H9 (cell line): Measurements from ENCODE around the gene PRR9. TPM values are rescaled to one million over a fixed set of nuclear protein-coding genes. Genes with fewer than 3 reads are reported as not detected.
A peak's percentile ranks its signal among the peaks of the same experiment; 100 is the strongest.

Experiments
- DNase-seq: peaks from one replicate; pipeline ENCODE4 v3.0.0-alpha.2; 2017
- H2AFZ ChIP-seq: one replicate; pipeline ENCODE4 v1.6.1; 2013; ENCODE audit warnings: mild to moderate bottlenecking, low read length, control low read depth, moderate library complexity
- H2AK5ac ChIP-seq: 2 replicates; pipeline ENCODE4 v1.6.1; 2013; ENCODE audit warnings: low read length, control low read depth, mixed read lengths; ENCODE audit not compliant: insufficient read length
- H2BK120ac ChIP-seq: one replicate; pipeline ENCODE4 v1.6.1; 2013; ENCODE audit warnings: low read depth, mild to moderate bottlenecking, low read length, control low read depth, inconsistent platforms; ENCODE audit not compliant: poor library complexity, severe bottlenecking
- H2BK12ac ChIP-seq: 2 replicates; pipeline ENCODE4 v1.6.1; 2013; ENCODE audit warnings: low read length, control low read depth, mixed read lengths, low read depth; ENCODE audit not compliant: insufficient read length
- H2BK15ac ChIP-seq: 2 replicates; pipeline ENCODE4 v1.6.1; 2013; ENCODE audit warnings: low read depth, low read length, control low read depth
- H2BK20ac ChIP-seq: one replicate; pipeline ENCODE4 v1.6.1; 2013; ENCODE audit warnings: low read depth, mild to moderate bottlenecking, low read length, control low read depth, inconsistent platforms; ENCODE audit not compliant: poor library complexity, severe bottlenecking
- H2BK5ac ChIP-seq: 2 replicates; pipeline ENCODE4 v1.6.1; 2013; ENCODE audit warnings: low read length, control low read depth, mixed read lengths; ENCODE audit not compliant: insufficient read length
- H3K14ac ChIP-seq: 2 replicates; pipeline ENCODE4 v1.6.1; 2013; ENCODE audit warnings: low read length, control low read depth; ENCODE audit not compliant: insufficient read depth
- H3K18ac ChIP-seq: 2 replicates; pipeline ENCODE4 v1.6.1; 2013; ENCODE audit warnings: low read depth, mild to moderate bottlenecking, mixed read lengths, low read length, control low read depth; ENCODE audit not compliant: insufficient read length
- H3K23ac ChIP-seq: 2 replicates; pipeline ENCODE4 v1.6.1; 2013; ENCODE audit warnings: low read length, control low read depth, mixed read lengths, low read depth; ENCODE audit not compliant: insufficient read length
- H3K23me2 ChIP-seq: 2 replicates; pipeline ENCODE4 v1.6.1; 2013; ENCODE audit warnings: low read depth, mild to moderate bottlenecking, mixed read lengths, low read length, control low read depth; ENCODE audit not compliant: insufficient read length, poor library complexity, severe bottlenecking
- H3K27ac ChIP-seq: 2 replicates; pipeline ENCODE4 v1.5.1; 2013; ENCODE audit warnings: low read length, control low read depth, mixed read lengths, low read depth; ENCODE audit not compliant: insufficient read length
- H3K27me3 ChIP-seq: 2 replicates; pipeline ENCODE4 v1.6.1; 2013; ENCODE audit warnings: low read length, control low read depth, inconsistent platforms; ENCODE audit not compliant: insufficient read depth
- H3K4ac ChIP-seq: 2 replicates; pipeline ENCODE4 v1.6.1; 2013; ENCODE audit warnings: low read depth, mild to moderate bottlenecking, control low read depth, inconsistent platforms, low read length, moderate library complexity
- H3K4me1 ChIP-seq: 2 replicates; pipeline ENCODE4 v1.6.1; 2013; ENCODE audit warnings: low read length, control low read depth, inconsistent platforms; ENCODE audit not compliant: insufficient read depth
- H3K4me2 ChIP-seq: 2 replicates; pipeline ENCODE4 v1.6.1; 2013; ENCODE audit warnings: low read length, control low read depth, mixed read lengths; ENCODE audit not compliant: insufficient read length, insufficient read depth
- H3K56ac ChIP-seq: 2 replicates; pipeline ENCODE4 v1.6.1; 2013; ENCODE audit warnings: low read depth, mild to moderate bottlenecking, mixed read lengths, low read length, control low read depth; ENCODE audit not compliant: insufficient read length
- H3K79me1 ChIP-seq: 2 replicates; pipeline ENCODE4 v1.6.1; 2013; ENCODE audit warnings: low read depth, mild to moderate bottlenecking, moderate library complexity, low read length, control low read depth, inconsistent platforms; ENCODE audit not compliant: insufficient read depth, poor library complexity, severe bottlenecking
- H3K79me2 ChIP-seq: 2 replicates; pipeline ENCODE4 v1.6.1; 2013; ENCODE audit warnings: low read length, control low read depth, inconsistent platforms; ENCODE audit not compliant: insufficient read depth
- H3K9ac ChIP-seq: 2 replicates; pipeline ENCODE4 v1.6.1; 2013; ENCODE audit warnings: low read length, control low read depth, mixed read lengths; ENCODE audit not compliant: insufficient read length; ENCODE audit errors: extremely low read depth
- H3K9me3 ChIP-seq: one replicate; pipeline ENCODE4 v1.6.1; 2013; ENCODE audit warnings: low read depth, low read length, inconsistent platforms; ENCODE audit not compliant: control insufficient read depth
- H3T11ph ChIP-seq: one replicate; pipeline ENCODE4 v1.6.1; 2013; ENCODE audit warnings: mild to moderate bottlenecking, low read length, control low read depth, inconsistent platforms
- H4K20me1 ChIP-seq: one replicate; pipeline ENCODE4 v1.6.1; 2013; ENCODE audit not compliant: control insufficient read depth, insufficient read length, insufficient read depth
- H4K5ac ChIP-seq: 2 replicates; pipeline ENCODE4 v1.6.1; 2013; ENCODE audit warnings: low read depth, mild to moderate bottlenecking, mixed read lengths, low read length, control low read depth; ENCODE audit not compliant: insufficient read length
- H4K8ac ChIP-seq: replicated peaks from 2 replicates; pipeline ENCODE4 v1.6.1; 2013; ENCODE audit warnings: low read length, control low read depth, mixed read lengths, low read depth; ENCODE audit not compliant: insufficient read length
- H4K91ac ChIP-seq: 2 replicates; pipeline ENCODE4 v1.6.1; 2013; ENCODE audit warnings: low read depth, mild to moderate bottlenecking, moderate library complexity, mixed read lengths, low read length, control low read depth; ENCODE audit not compliant: insufficient read length
- H3K27ac Mint-ChIP-seq, 3 experiments: 2 replicates in 2 of 3; 3 replicates in 1 of 3; pipeline ENCODE4 v1.8.0; 2020 to 2021; ENCODE audit warnings: mixed read lengths in 3 of 3, mild to moderate bottlenecking in 1 of 3, moderate library complexity in 1 of 3
- H3K27me3 Mint-ChIP-seq: 2 replicates; pipeline ENCODE4 v1.8.0; 2021; ENCODE audit warnings: low read depth, mild to moderate bottlenecking, moderate library complexity, mixed read lengths
- H3K36me3 Mint-ChIP-seq, 3 experiments: 2 replicates in 2 of 3; 3 replicates in 1 of 3; pipeline ENCODE4 v1.8.0; 2020 to 2021; ENCODE audit warnings: low read depth in 3 of 3, mixed read lengths in 3 of 3; ENCODE audit not compliant: insufficient read depth in 1 of 3
- H3K4me1 Mint-ChIP-seq, 2 experiments: 2 replicates each; pipeline ENCODE4 v1.8.0; 2020; ENCODE audit warnings: mixed read lengths in 2 of 2
- H3K4me3 Mint-ChIP-seq, 2 experiments: 2 replicates in 1 of 2; 3 replicates in 1 of 2; pipeline ENCODE4 v1.8.0; 2020 to 2021; ENCODE audit warnings: mild to moderate bottlenecking in 2 of 2, mixed read lengths in 2 of 2, moderate library complexity in 1 of 2
- H3K9me3 Mint-ChIP-seq, 2 experiments: 2 replicates in 1 of 2; 3 replicates in 1 of 2; pipeline ENCODE4 v1.8.0; 2020; ENCODE audit warnings: mild to moderate bottlenecking in 2 of 2, mixed read lengths in 2 of 2, moderate library complexity in 1 of 2
- CTCF ChIP-seq: fragments of 200-600 bp; sonication (generic); conservative IDR thresholded peaks from 3 replicates; pipeline ENCODE4 v1.8.0; 2021; ENCODE audit warnings: antibody characterized with exemption, mild to moderate bottlenecking
- WGBS: extraction: QIAGEN DNeasy Blood & Tissue Kit; methylation state at CpG from one replicate; pipeline ENCODE4 v1.1.7; 2013; ENCODE audit warnings: missing lambda C conversion rate, low lambda C conversion rate, mixed read lengths; ENCODE audit not compliant: insufficient read length; ENCODE audit errors: extremely low coverage; 5-methylcytosine and 5-hydroxymethylcytosine counted together
- total RNA-seq: library from RNA; stranded (reverse); gene quantifications from 2 replicates; pipeline ENCODE4 v1.2.1, GENCODE V29; 2021

The PRR9 gene
- total RNA-seq, 1 experiment from 2014 or later, result not detected

GRCh38 chr1:153259387-153259786, 42.0 kb downstream of the PRR9 start, which contains the start of gene LORICRIN:
TSS of gene LORICRIN (plus strand) at chr1:153259687. CDS start at chr1:153260950, 1,263 bp downstream.
- Histone ChIP-seq H3K9me3 (no peaks in the 10 kb centered on the region), H4K20me1 (no peaks in the 10 kb centered on the region), H4K5ac (no peak within 1 kb of the TSS), H3K4me1 (no peaks in the 10 kb centered on the region), H2AFZ (no peak within 1 kb of the TSS), H2AK5ac (no peak within 1 kb of the TSS), H4K8ac (no peak within 1 kb of the TSS), H2BK120ac (no peak within 1 kb of the TSS), H3K56ac (no peak within 1 kb of the TSS), H2BK5ac (no peak within 1 kb of the TSS), H3K79me2 (no peaks in the 10 kb centered on the region), H3K9ac (no peak within 1 kb of the TSS), H3K79me1 (no peaks in the 10 kb centered on the region), H3K4me2 (peak within 1 kb of the TSS; percentile 28), H3K23ac (no peak within 1 kb of the TSS), H3K14ac (no peak within 1 kb of the TSS; the same call in 1 of the 2 replicates), H2BK12ac (no peak within 1 kb of the TSS), H3K4ac (no peak within 1 kb of the TSS), H3K27me3 (peaks cover 26% of the 10 kb centered on the region; the same call in 1 of the 2 replicates), H3T11ph (no peak within 1 kb of the TSS), H2BK20ac (no peak within 1 kb of the TSS), H2BK15ac (no peak within 1 kb of the TSS), H3K27ac (no peak within 1 kb of the TSS), H3K23me2 (no peaks in the 10 kb centered on the region), H3K18ac (no peak within 1 kb of the TSS), H4K91ac (no peak within 1 kb of the TSS)
- H3K36me3 Mint-ChIP-seq, result peaks cover 0 to 3% (median 0%) of the 10 kb centered on the region in 3 experiments; a peak in 1 of 7 replicates
- no peak within 1 kb of the TSS for H3K27ac Mint-ChIP-seq
- DNase-seq, result no peak
- H3K4me3 Mint-ChIP-seq, result peak within 1 kb of the TSS; percentile 48 to 83
- H3K4me1 Mint-ChIP-seq, result peaks cover 12 to 14% of the 10 kb centered on the region in 2 experiments
- peaks cover 2 to 8% of the 10 kb centered on the region in 2 experiments; a peak in 3 of 5 replicates for H3K9me3 Mint-ChIP-seq
- peaks cover 67% of the 10 kb centered on the region for H3K27me3 Mint-ChIP-seq
- WGBS, result no CpG with 5 or more reads among the region's 3 CpGs
- TF ChIP-seq CTCF, result no peak
